ENCODE data around the gene INPP5A.

DNA sequence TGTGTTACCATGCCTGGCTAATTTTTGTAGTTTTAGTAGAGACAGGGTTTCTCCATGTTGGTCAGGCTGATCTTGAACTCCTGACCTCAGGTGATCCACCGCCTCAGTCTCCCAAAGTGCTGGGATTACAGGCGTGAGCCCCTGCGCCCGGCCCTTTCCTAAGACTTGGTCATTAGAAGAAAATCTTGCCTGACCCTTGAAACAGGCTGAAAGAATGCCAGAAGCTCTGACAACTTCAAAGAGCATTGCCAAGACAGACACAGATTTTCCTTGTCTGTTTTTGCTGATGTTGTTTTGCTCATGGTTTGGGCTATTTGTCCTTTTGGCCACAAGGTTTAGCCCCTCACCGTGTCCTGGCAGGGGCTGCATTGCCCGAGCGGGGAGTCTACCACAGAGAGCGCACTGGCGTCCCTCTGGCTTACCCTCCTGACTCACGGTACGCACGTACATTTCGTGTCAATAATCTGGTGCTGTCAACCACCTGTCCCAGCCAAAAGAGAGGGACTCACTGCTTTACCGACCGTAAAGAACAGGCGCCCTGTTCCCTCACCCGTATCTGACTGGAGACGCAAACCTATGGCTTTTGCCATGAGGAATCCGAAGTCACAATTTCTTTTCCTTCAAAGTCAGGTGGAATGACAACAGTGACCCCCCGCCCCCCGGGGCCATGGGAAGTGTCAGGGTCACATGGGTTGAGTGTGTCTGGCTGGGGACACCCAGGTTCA, 10.1 kb upstream of the INPP5A start:
- no peak for TF ChIP-seq SETDB1 (IDR thresholded peaks at IDR 0.05; ENCODE audit: low read length)
- TF ChIP-seq ELF1 (tag; IDR thresholded peaks at IDR 0.05) = no peak
- no peak for TF ChIP-seq E2F4 (CRISPR knock-in tag; IDR thresholded peaks at IDR 0.05; ENCODE audit: low read depth)
- TF ChIP-seq KDM1A (IDR thresholded peaks at IDR 0.05) = no peak
- TF ChIP-seq ARHGAP35 (IDR thresholded peaks at IDR 0.05; ENCODE audit: partially characterized antibody) = no peak
- TF ChIP-seq CBX2 (IDR thresholded peaks at IDR 0.05; ENCODE audit: insufficient read depth, low read length, poor library complexity, severe bottlenecking) = no peak
- no peak for TF ChIP-seq ZNF12 (CRISPR knock-in tag; IDR thresholded peaks at IDR 0.05)
- no peak for TF ChIP-seq EZH2 (IDR thresholded peaks at IDR 0.05; ENCODE audit: borderline replicate concordance, low read depth, low read length)
- TF ChIP-seq SMARCC2 (IDR thresholded peaks at IDR 0.05; ENCODE audit: low read depth) = no peak
- TF ChIP-seq CTCF (IDR thresholded peaks at IDR 0.05 in 2 of 3, conservative IDR thresholded peaks at IDR 0.05 in 1 of 3; ENCODE audit: insufficient read depth in 2 of 3, low read depth in 1 of 3, low read length in 3 of 3) = no peak
- TF ChIP-seq, protein P1, sequence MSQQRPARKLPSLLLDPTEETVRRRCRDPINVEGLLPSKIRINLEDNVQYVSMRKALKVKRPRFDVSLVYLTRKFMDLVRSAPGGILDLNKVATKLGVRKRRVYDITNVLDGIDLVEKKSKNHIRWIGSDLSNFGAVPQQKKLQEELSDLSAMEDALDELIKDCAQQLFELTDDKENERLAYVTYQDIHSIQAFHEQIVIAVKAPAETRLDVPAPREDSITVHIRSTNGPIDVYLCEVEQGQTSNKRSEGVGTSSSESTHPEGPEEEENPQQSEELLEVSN (IDR thresholded peaks at IDR 0.05; ENCODE audit: borderline replicate concordance in 1 of 2, extremely low read depth in 1 of 2, insufficient read depth in 1 of 2, insufficient read length in 1 of 2, low read depth in 1 of 2, low read length in 1 of 2, poor library complexity in 1 of 2, severe bottlenecking in 1 of 2) = no peak
- TF ChIP-seq RBFOX2 (IDR thresholded peaks at IDR 0.05; ENCODE audit: low read depth, low read length) = no peak
- no peak for TF ChIP-seq PRPF4 (IDR thresholded peaks at IDR 0.05; ENCODE audit: insufficient read depth, low read depth, low read length, poor library complexity, severe bottlenecking)
- no peak for TF ChIP-seq NFIX (CRISPR knock-in tag; IDR thresholded peaks at IDR 0.05; ENCODE audit: low read depth)

All from K562 (cell line).